ENCODE data around the gene PPP4R2. TPM values are rescaled to one million over a fixed set of nuclear protein-coding genes. Genes with fewer than 3 reads are reported as not detected.
"Not testable (repeated sequence)": the region's sequence is repeated elsewhere in the genome, so short reads cannot be mapped to it uniquely, and the experiment has no call there.

Gene PPP4R2
- total and polyA plus RNA-seq, 3 experiments from 2014 or later = 45.8 to 122 (median 115) TPM

- H3K4me3 Mint-ChIP-seq = no peak overlapping the region
Observed at GRCh38 chr3:73052857-73053256, 56.2 kb downstream of the PPP4R2 start.

GRCh38 chr3:73055583-73055982, 59.0 kb downstream of the PPP4R2 start:
- H3K36me3 ChIP-seq (ENCODE audit: insufficient read depth, low read length) = peaks cover 2% of the 10 kb centered on the region
- no peak for DNase-seq
- Mint-ChIP-seq H3K36me3 (peaks cover 0 to 22% (median 5%) of the 10 kb centered on the region in 3 donors), H3K9me3 (no peaks in the 10 kb centered on the region), H3K27ac (peak overlapping the region in 3 of 8 donors; percentile 24 to 56 (median 30)), H3K27me3 (no peaks in the 10 kb centered on the region), H3K4me1 (peaks cover 19 to 50% (median 48%) of the 10 kb centered on the region in 3 donors), H3K4me3 (no peak overlapping the region)
- peaks cover 3% of the 10 kb centered on the region for H3K4me1 ChIP-seq (ENCODE audit: insufficient read depth, low read length)
- H3K4me3 ChIP-seq (ENCODE audit: low read length) = no peak overlapping the region
- H3K27ac ChIP-seq (ENCODE audit: low read depth, low read length) = no peak overlapping the region
- POLR2A ChIA-PET = no interaction called here
- H3K9me3 ChIP-seq (ENCODE audit: low read length) = no peaks in the 10 kb centered on the region
- no peaks in the 10 kb centered on the region for H3K27me3 ChIP-seq (ENCODE audit: insufficient read depth, low read length, poor library complexity, severe bottlenecking)
- CTCF ChIA-PET = interaction anchor here (0.7 to 4.6 kb wide), 7 partner anchors 31 to 221 kb away, joined by 3 to 27 read pairs (median 7); no protein-coding TSS in a partner anchor

More at GRCh38 chr3:73052857-73053256, 56.2 kb downstream of the PPP4R2 start:
- peak overlapping the region in 3 of 8 donors; percentile 36 to 72 (median 46) for H3K27ac Mint-ChIP-seq
- H3K4me3 ChIP-seq (ENCODE audit: low read length) = no peak overlapping the region
- no peaks in the 10 kb centered on the region for H3K27me3 Mint-ChIP-seq
- POLR2A ChIA-PET = no interaction called here
- H3K36me3 Mint-ChIP-seq = peaks cover 0 to 18% (median 0%) of the 10 kb centered on the region in 3 donors
- H3K27ac ChIP-seq (ENCODE audit: low read depth, low read length) = no peak overlapping the region
- peaks cover 3% of the 10 kb centered on the region for H3K4me1 ChIP-seq (ENCODE audit: insufficient read depth, low read length)
- no peaks in the 10 kb centered on the region for H3K27me3 ChIP-seq (ENCODE audit: insufficient read depth, low read length, poor library complexity, severe bottlenecking)
- no peaks in the 10 kb centered on the region for H3K9me3 ChIP-seq (ENCODE audit: low read length)
- CTCF ChIA-PET = no interaction called here
- H3K4me1 Mint-ChIP-seq = peaks cover 19 to 49% (median 46%) of the 10 kb centered on the region in 3 donors
- no peak for DNase-seq
- H3K36me3 ChIP-seq (ENCODE audit: insufficient read depth, low read length) = no peaks in the 10 kb centered on the region
- no peaks in the 10 kb centered on the region for H3K9me3 Mint-ChIP-seq

- DNase-seq = peak in 2 of 5 donors; percentile 15 to 25
- Histone ChIP-seq H3K9me3 (ENCODE audit: low read length) (no peaks in the 10 kb centered on the region), H3K36me3 (ENCODE audit: insufficient read depth, low read length) (peaks cover 3% of the 10 kb centered on the region), H3K4me3 (ENCODE audit: low read length) (no peak overlapping the region), H3K4me1 (ENCODE audit: insufficient read depth, low read length) (peaks cover 3% of the 10 kb centered on the region), H3K27me3 (ENCODE audit: insufficient read depth, low read length, poor library complexity, severe bottlenecking) (no peaks in the 10 kb centered on the region), H3K27ac (ENCODE audit: low read depth, low read length) (no peak overlapping the region)
- Mint-ChIP-seq H3K4me1 (peaks cover 17 to 45% (median 44%) of the 10 kb centered on the region in 3 donors), H3K9me3 (no peaks in the 10 kb centered on the region), H3K27me3 (no peaks in the 10 kb centered on the region), H3K4me3 (no peak overlapping the region), H3K36me3 (peaks cover 0 to 24% (median 5%) of the 10 kb centered on the region in 3 donors), H3K27ac (peak overlapping the region in 5 of 8 donors; percentile 6 to 83 (median 24))
- CTCF ChIA-PET = interaction anchor here (0.7 to 4.6 kb wide), 11 partner anchors 10 to 222 kb away, joined by 3 to 27 read pairs (median 6); no protein-coding TSS in a partner anchor
- POLR2A ChIA-PET = interaction anchor here (0.6 kb wide), 1 partner anchor 126 kb away, joined by 3 read pairs; no protein-coding TSS in a partner anchor
Observed at GRCh38 chr3:73056014-73056844, 59.6 kb downstream of the PPP4R2 start.

- no peak overlapping the region for H3K4me3 ChIP-seq (ENCODE audit: low read length)
- DNase-seq = no peak
- no peaks in the 10 kb centered on the region for H3K9me3 Mint-ChIP-seq
- H3K4me1 Mint-ChIP-seq = peaks cover 15 to 42% (median 41%) of the 10 kb centered on the region in 3 donors
- no peak overlapping the region for H3K27ac ChIP-seq (ENCODE audit: low read depth, low read length)
- no peaks in the 10 kb centered on the region for H3K9me3 ChIP-seq (ENCODE audit: low read length)
- H3K27me3 Mint-ChIP-seq = no peaks in the 10 kb centered on the region
- ChIA-PET POLR2A (interaction anchor here (0.6 kb wide), 1 partner anchor 126 kb away, joined by 3 read pairs; no protein-coding TSS in a partner anchor), CTCF (interaction anchor here (0.8 to 4.6 kb wide), 10 partner anchors 10 to 123 kb away, joined by 3 to 27 read pairs (median 6); no protein-coding TSS in a partner anchor)
- H3K4me1 ChIP-seq (ENCODE audit: insufficient read depth, low read length) = peaks cover 3% of the 10 kb centered on the region
- H3K36me3 Mint-ChIP-seq = peaks cover 0 to 28% (median 5%) of the 10 kb centered on the region in 3 donors
- H3K27me3 ChIP-seq (ENCODE audit: insufficient read depth, low read length, poor library complexity, severe bottlenecking) = no peaks in the 10 kb centered on the region
- H3K36me3 ChIP-seq (ENCODE audit: insufficient read depth, low read length) = peaks cover 8% of the 10 kb centered on the region
- no peak overlapping the region for H3K4me3 Mint-ChIP-seq
- peak overlapping the region in 1 of 8 donors; percentile 13 for H3K27ac Mint-ChIP-seq
Observed at GRCh38 chr3:73056845-73057150, 60.2 kb downstream of the PPP4R2 start.

GRCh38 chr3:73060302-73060723, 63.7 kb downstream of the PPP4R2 start:
- H3K27ac Mint-ChIP-seq = peak overlapping the region in 2 of 8 donors; percentile 37 to 63
- ChIA-PET CTCF (no interaction called here), POLR2A (no interaction called here)
- peaks cover 11 to 26% (median 21%) of the 10 kb centered on the region in 3 donors for H3K4me1 Mint-ChIP-seq
- no peaks in the 10 kb centered on the region for H3K27me3 Mint-ChIP-seq
- no peak overlapping the region for H3K27ac ChIP-seq (ENCODE audit: low read depth, low read length)
- H3K36me3 ChIP-seq (ENCODE audit: insufficient read depth, low read length) = peaks cover 23% of the 10 kb centered on the region
- no peaks in the 10 kb centered on the region for H3K4me1 ChIP-seq (ENCODE audit: insufficient read depth, low read length)
- no peak overlapping the region for H3K4me3 ChIP-seq (ENCODE audit: low read length)
- no peak overlapping the region for H3K4me3 Mint-ChIP-seq
- no peak for DNase-seq
- H3K9me3 Mint-ChIP-seq = no peaks in the 10 kb centered on the region
- peaks cover 8 to 59% (median 19%) of the 10 kb centered on the region in 3 donors for H3K36me3 Mint-ChIP-seq
- no peaks in the 10 kb centered on the region for H3K27me3 ChIP-seq (ENCODE audit: insufficient read depth, low read length, poor library complexity, severe bottlenecking)
- no peaks in the 10 kb centered on the region for H3K9me3 ChIP-seq (ENCODE audit: low read length)

- Histone ChIP-seq H3K27me3 (ENCODE audit: insufficient read depth, low read length, poor library complexity, severe bottlenecking) (no peaks in the 10 kb centered on the region), H3K36me3 (ENCODE audit: insufficient read depth, low read length) (peaks cover 23% of the 10 kb centered on the region), H3K27ac (ENCODE audit: low read depth, low read length) (no peak within 1 kb of the TSS), H3K9me3 (ENCODE audit: low read length) (no peaks in the 10 kb centered on the region), H3K4me3 (ENCODE audit: low read length) (no peak within 1 kb of the TSS), H3K4me1 (ENCODE audit: insufficient read depth, low read length) (no peaks in the 10 kb centered on the region)
- Mint-ChIP-seq H3K9me3 (no peaks in the 10 kb centered on the region), H3K4me3 (no peak within 1 kb of the TSS), H3K36me3 (peaks cover 8 to 67% (median 19%) of the 10 kb centered on the region in 3 donors), H3K4me1 (peaks cover 4 to 18% (median 13%) of the 10 kb centered on the region in 3 donors), H3K27me3 (no peaks in the 10 kb centered on the region), H3K27ac (peak within 1 kb of the TSS in 5 of 8 donors; percentile 37 to 63 (median 50))
- CTCF ChIA-PET = no interaction called here
- POLR2A ChIA-PET = no interaction called here
- DNase-seq = no peak
Observed at GRCh38 chr3:73061416-73061815, 64.8 kb downstream of the PPP4R2 start, which contains the start of gene EBLN2. TSS of gene EBLN2 (plus strand) at chr3:73061659. CDS start at chr3:73062082, 423 bp downstream.

- H3K4me1 ChIP-seq (ENCODE audit: insufficient read depth, low read length); H3K27ac Mint-ChIP-seq; H3K27me3 ChIP-seq (ENCODE audit: insufficient read depth, low read length, poor library complexity, severe bottlenecking); DNase-seq; H3K9me3 Mint-ChIP-seq; H3K4me3 Mint-ChIP-seq; H3K4me3 ChIP-seq (ENCODE audit: low read length); H3K9me3 ChIP-seq (ENCODE audit: low read length); H3K27me3 Mint-ChIP-seq; H3K27ac ChIP-seq (ENCODE audit: low read depth, low read length); POLR2A ChIA-PET: not testable (repeated sequence)
- peaks cover 0 to 12% (median 8%) of the 10 kb centered on the region in 3 donors for H3K4me1 Mint-ChIP-seq
- CTCF ChIA-PET = interaction anchor here (0.7 kb wide), 1 partner anchor 9 kb away, joined by 3 read pairs; no protein-coding TSS in a partner anchor
- peaks cover 8 to 55% (median 14%) of the 10 kb centered on the region in 3 donors for H3K36me3 Mint-ChIP-seq
- peaks cover 20% of the 10 kb centered on the region for H3K36me3 ChIP-seq (ENCODE audit: insufficient read depth, low read length)
Observed at GRCh38 chr3:73066243-73066642, 69.6 kb downstream of the PPP4R2 start.

GRCh38 chr3:73068419-73068818, 71.8 kb downstream of the PPP4R2 start:
- Histone ChIP-seq H3K36me3 (ENCODE audit: insufficient read depth, low read length) (peaks cover 3% of the 10 kb centered on the region), H3K27ac (ENCODE audit: low read depth, low read length) (no peak overlapping the region), H3K9me3 (ENCODE audit: low read length) (no peaks in the 10 kb centered on the region), H3K27me3 (ENCODE audit: insufficient read depth, low read length, poor library complexity, severe bottlenecking) (no peaks in the 10 kb centered on the region), H3K4me1 (ENCODE audit: insufficient read depth, low read length) (no peaks in the 10 kb centered on the region), H3K4me3 (ENCODE audit: low read length) (no peak overlapping the region)
- peaks cover 15 to 33% (median 26%) of the 10 kb centered on the region in 3 donors for H3K4me1 Mint-ChIP-seq
- no peaks in the 10 kb centered on the region for H3K9me3 Mint-ChIP-seq
- ChIA-PET POLR2A (no interaction called here), CTCF (no interaction called here)
- peaks cover 8 to 35% (median 9%) of the 10 kb centered on the region in 3 donors for H3K36me3 Mint-ChIP-seq
- no peak overlapping the region for H3K4me3 Mint-ChIP-seq
- H3K27ac Mint-ChIP-seq = peak overlapping the region in 1 of 8 donors; percentile 12
- no peaks in the 10 kb centered on the region for H3K27me3 Mint-ChIP-seq
- DNase-seq = no peak

All from CD8-positive, alpha-beta memory T cell (primary cell).